ENCODE results near the gene NWD2.
A peak's percentile ranks its signal among the peaks of the same experiment; 100 is the strongest.

NWD2 gene

GRCh38 chr4:37441231-37442061, 196.9 kb downstream of the NWD2 start:
- DNase-seq (ENCODE audit: low read depth) = no peak

GRCh38 chr4:37442062-37442323, 197.4 kb downstream of the NWD2 start:
- no peak for DNase-seq (ENCODE audit: low read depth)

- no peak for DNase-seq (ENCODE audit: low read depth)
Observed at GRCh38 chr4:37443137-37443536, 198.6 kb downstream of the NWD2 start.

- no peak for DNase-seq (ENCODE audit: low read depth)
Observed at GRCh38 chr4:37445023-37445422, 200.5 kb downstream of the NWD2 start.

GRCh38 chr4:37446016-37446415, 201.5 kb downstream of the NWD2 start:
- DNase-seq (ENCODE audit: low read depth) = no peak

- no peak for DNase-seq (ENCODE audit: low read depth)
Observed at GRCh38 chr4:37447886-37448285, 203.3 kb downstream of the NWD2 start.

GRCh38 chr4:37450309-37450708, 205.8 kb downstream of the NWD2 start:
- no peak for DNase-seq (ENCODE audit: low read depth)

GRCh38 chr4:37450911-37451310, 206.4 kb downstream of the NWD2 start:
- DNase-seq (ENCODE audit: low read depth) = no peak

- no peak for DNase-seq (ENCODE audit: low read depth)
Observed at GRCh38 chr4:37451656-37452055, 207.1 kb downstream of the NWD2 start.

GRCh38 chr4:37452952-37453280, 208.4 kb downstream of the NWD2 start:
- DNase-seq (ENCODE audit: low read depth) = no peak

GRCh38 chr4:37453281-37453998, 208.9 kb downstream of the NWD2 start:
- DNase-seq (ENCODE audit: low read depth) = peak; percentile 34

- DNase-seq (ENCODE audit: low read depth) = no peak
Observed at GRCh38 chr4:37453999-37454800, 209.7 kb downstream of the NWD2 start.

- no peak for DNase-seq (ENCODE audit: low read depth)
Observed at GRCh38 chr4:37455301-37456131, 211.0 kb downstream of the NWD2 start.

GRCh38 chr4:37461801-37462200, 217.3 kb downstream of the NWD2 start:
- DNase-seq (ENCODE audit: low read depth) = no peak

GRCh38 chr4:37463033-37463856, 218.7 kb downstream of the NWD2 start:
- no peak for DNase-seq (ENCODE audit: low read depth)

- DNase-seq (ENCODE audit: low read depth) = no peak
Observed at GRCh38 chr4:37464373-37465128, 220.0 kb downstream of the NWD2 start.

- no peak for DNase-seq (ENCODE audit: low read depth)
Observed at GRCh38 chr4:37465296-37465695, 220.8 kb downstream of the NWD2 start.

- DNase-seq (ENCODE audit: low read depth) = no peak
Observed at GRCh38 chr4:37465845-37466244, 221.3 kb downstream of the NWD2 start.

GRCh38 chr4:37467223-37467622, 222.7 kb downstream of the NWD2 start:
- no peak for DNase-seq (ENCODE audit: low read depth)

GRCh38 chr4:37467824-37468223, 223.3 kb downstream of the NWD2 start:
- no peak for DNase-seq (ENCODE audit: low read depth)

GRCh38 chr4:37469286-37469685, 224.7 kb downstream of the NWD2 start:
- no peak for DNase-seq (ENCODE audit: low read depth)

All from activated T-cell treated with anti-CD3 and anti-CD28 coated beads for 1 hour (primary cell).